HepG2 (cell line): Measurements from ENCODE around the gene NMNAT1. TPM values are rescaled to one million over a fixed set of nuclear protein-coding genes. Genes with fewer than 3 reads are reported as not detected.
A peak's percentile ranks its signal among the peaks of the same experiment; 100 is the strongest.

Experiments
- AKAP8 ChIP-seq: sonication (generic); formaldehyde crosslinking; IDR thresholded peaks from 2 replicates; pipeline ENCODE4 v1.5.1; 2020; ENCODE audit warnings: mild to moderate bottlenecking, missing genetic modification reagents
- HDAC2 ChIP-seq: sonication (generic); formaldehyde crosslinking; IDR thresholded peaks from 2 replicates; pipeline ENCODE4 v1.4.0; 2020; ENCODE audit warnings: missing genetic modification reagents
- IKZF4 ChIP-seq: sonication (generic); formaldehyde crosslinking; IDR thresholded peaks from 2 replicates; pipeline ENCODE4 v1.5.1; 2020; ENCODE audit warnings: borderline replicate concordance, mild to moderate bottlenecking, low read depth, missing genetic modification reagents; ENCODE audit errors: not compliant biosample characterization
- JDP2 ChIP-seq: sonication (generic); formaldehyde crosslinking; IDR thresholded peaks from 2 replicates; pipeline ENCODE4 v1.8.1; 2022; ENCODE audit warnings: missing genetic modification reagents, borderline replicate concordance
- KLF16 ChIP-seq, 2 experiments: sonication (generic) in 1 of 2; formaldehyde crosslinking in 1 of 2; IDR thresholded peaks; 2 replicates each; pipeline versions ENCODE4 v1.6.1 to v1.8.0; 2016 to 2023; ENCODE audit warnings: missing genetic modification reagents in 2 of 2, missing compliant biosample characterization in 1 of 2
- MTF1 ChIP-seq: sonication (generic); formaldehyde crosslinking; IDR thresholded peaks from 2 replicates; pipeline ENCODE4 v1.5.0; 2020; ENCODE audit warnings: missing genetic modification reagents
- NKX3-1 ChIP-seq: sonication (generic); formaldehyde crosslinking; IDR thresholded peaks from 2 replicates; pipeline ENCODE4 v1.5.0; 2020; ENCODE audit warnings: missing genetic modification reagents
- PAF1 ChIP-seq: IDR thresholded peaks from 2 replicates; pipeline ENCODE4 v1.6.1; 2016; ENCODE audit warnings: missing genetic modification reagents, missing compliant biosample characterization
- PCBP2 ChIP-seq: fragments of 200-400 bp; formaldehyde crosslinking; optimal IDR thresholded peaks from 2 replicates; pipeline ENCODE3; 2018; ENCODE audit warnings: low read length, low read depth; ENCODE audit not compliant: poor library complexity, severe bottlenecking
- SETDB1 ChIP-seq: sonication (generic); formaldehyde crosslinking; IDR thresholded peaks from 2 replicates; pipeline ENCODE4 v1.5.1; 2020; ENCODE audit warnings: missing genetic modification reagents, mild to moderate bottlenecking, borderline replicate concordance
- TBX3 ChIP-seq: fragments of 450-650 bp; IDR thresholded peaks from 2 replicates; pipeline ENCODE4 v1.6.1; 2017; ENCODE audit warnings: antibody characterized with exemption, mild to moderate bottlenecking, inconsistent platforms, borderline replicate concordance
- ZFP82 ChIP-seq: sonication (generic); formaldehyde crosslinking; IDR thresholded peaks from 2 replicates; pipeline ENCODE4 v1.5.1; 2020; ENCODE audit warnings: mild to moderate bottlenecking, missing genetic modification reagents, borderline replicate concordance
- ZMAT3 ChIP-seq: sonication (generic); formaldehyde crosslinking; conservative IDR thresholded peaks from 2 replicates; pipeline ENCODE4 v1.7.0; 2021; ENCODE audit warnings: missing genetic modification reagents
- ZNF430 ChIP-seq: sonication (generic); formaldehyde crosslinking; IDR thresholded peaks from 2 replicates; pipeline ENCODE4 v1.9.0; 2021; ENCODE audit warnings: mild to moderate bottlenecking, missing genetic modification reagents
- ZNF441 ChIP-seq: sonication (generic); formaldehyde crosslinking; IDR thresholded peaks from 2 replicates; pipeline ENCODE4 v1.7.0; 2021; ENCODE audit warnings: missing genetic modification reagents, borderline replicate concordance
- ZNF550 ChIP-seq: sonication (generic); formaldehyde crosslinking; IDR thresholded peaks from 2 replicates; pipeline ENCODE4 v1.4.0; 2020; ENCODE audit warnings: mild to moderate bottlenecking, missing genetic modification reagents, borderline replicate concordance
- ZNF724P ChIP-seq: sonication (generic); formaldehyde crosslinking; IDR thresholded peaks from 2 replicates; pipeline ENCODE4 v1.8.0; 2022; ENCODE audit warnings: missing genetic modification reagents, borderline replicate concordance
- ZNF792 ChIP-seq: IDR thresholded peaks from 2 replicates; pipeline ENCODE4 v1.6.1; 2016
- ZNF816 ChIP-seq: sonication (generic); formaldehyde crosslinking; IDR thresholded peaks from 2 replicates; pipeline ENCODE4 v1.8.0; 2022; ENCODE audit warnings: missing genetic modification reagents, mild to moderate bottlenecking, borderline replicate concordance
- ZSCAN22 ChIP-seq: sonication (generic); formaldehyde crosslinking; IDR thresholded peaks from 2 replicates; pipeline ENCODE4 v1.4.0; 2020; ENCODE audit warnings: mild to moderate bottlenecking, missing genetic modification reagents
- ZSCAN29 ChIP-seq: sonication (generic); formaldehyde crosslinking; conservative IDR thresholded peaks from 2 replicates; pipeline ENCODE4 v1.4.0; 2020; ENCODE audit warnings: mild to moderate bottlenecking, missing genetic modification reagents
- polyA plus RNA-seq, 8 experiments: library from polyadenylated mRNA; depleted of rRNA in 3 of 8; stranded (reverse) in 7 of 8; unstranded in 1 of 8; fragments of >200 nt; fragmentation: Illumina TruSeq in 4 of 8; extraction: Trizol in 4 of 8; gene quantifications; 2 replicates each; pipeline versions ENCODE4 v1.2.1 to v1.2.3, GENCODE V29; 2011 to 2016; ENCODE audit warnings: low read depth in 4 of 8, missing spikeins in 1 of 8, mixed read lengths in 1 of 8; ENCODE audit not compliant: insufficient read depth in 1 of 8
- total RNA-seq, 5 experiments: library from RNA; depleted of rRNA; stranded (reverse); fragments of >200 nt; fragmentation: Illumina TruSeq; extraction: Trizol; gene quantifications; 2 replicates each; pipeline ENCODE4 v1.2.3, GENCODE V29; 2016; ENCODE audit warnings: low read depth in 1 of 5
- TF ChIP-seq, protein P1 (sequence below): sonication (generic); formaldehyde crosslinking; conservative IDR thresholded peaks from 2 replicates; pipeline ENCODE4 v1.4.0; 2020; ENCODE audit warnings: mild to moderate bottlenecking, missing genetic modification reagents, moderate library complexity
- TF ChIP-seq, protein P2 (sequence below): sonication (generic); formaldehyde crosslinking; IDR thresholded peaks from 2 replicates; pipeline ENCODE4 v1.5.1; 2020; ENCODE audit warnings: mild to moderate bottlenecking, missing genetic modification reagents, borderline replicate concordance
- TF ChIP-seq, protein P3 (sequence below): IDR thresholded peaks from 2 replicates; pipeline ENCODE4 v1.6.1; 2016

The NMNAT1 gene
- total and polyA plus RNA-seq, 2 of the 13 experiments (the other 11 are each of a cell fraction or from before 2014, with no cell fraction given): 5.6 to 12.2 TPM

DNA sequence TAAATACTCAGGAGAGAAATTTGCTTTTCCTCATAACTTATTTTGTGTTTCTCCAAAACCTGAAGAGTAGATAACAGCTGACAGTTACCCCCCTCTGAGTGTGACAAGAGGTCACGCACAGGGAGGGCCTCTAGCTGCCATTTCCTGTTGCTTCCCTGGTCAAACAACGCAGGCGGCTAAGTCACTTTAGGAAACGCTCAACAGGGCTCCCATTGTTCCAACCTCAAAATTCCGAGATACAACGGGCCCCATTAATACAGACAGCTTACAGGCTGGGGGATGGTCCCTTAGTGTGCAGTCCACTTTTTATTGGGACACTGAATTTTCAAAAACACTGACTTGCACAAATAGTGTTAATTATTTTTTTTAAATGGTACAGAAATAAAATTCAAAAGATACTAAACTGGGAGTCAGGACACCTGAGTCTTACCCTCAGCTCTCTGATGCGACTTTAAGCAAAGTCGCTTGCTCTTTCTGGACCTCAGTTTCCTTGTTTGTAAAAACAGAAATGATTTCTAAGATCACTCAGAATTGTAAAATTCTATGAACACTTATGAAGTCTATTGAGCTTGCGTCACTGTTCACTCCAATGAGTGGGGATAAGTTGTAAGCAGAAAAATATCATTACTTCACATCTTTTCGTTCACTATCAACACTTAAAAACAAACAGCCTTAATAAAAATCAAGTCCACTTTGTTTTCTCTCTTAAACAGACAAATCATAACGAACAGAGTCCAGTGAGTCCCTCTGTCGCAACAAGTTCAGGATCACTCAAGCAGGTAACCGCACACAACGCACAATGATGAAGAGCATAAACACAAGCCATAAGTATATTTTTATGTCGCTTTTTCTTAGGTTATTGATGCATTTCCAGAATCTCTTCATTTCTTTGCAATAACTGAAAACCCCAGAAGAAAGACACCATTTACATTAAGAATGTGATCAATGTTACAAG is 13.6 kb upstream of the NMNAT1 start (continued):
- TF ChIP-seq NKX3-1 (CRISPR knock-in tag) (0 out of 2 replicates have a peak, but pooled peaks have one; percentile 22), ZNF816 (CRISPR knock-in tag) (no peak), PAF1 (CRISPR knock-in tag) (no peak), ZMAT3 (CRISPR knock-in tag) (no peak), ZNF430 (peak; percentile 58; the same call in 1 of the 2 replicates), HDAC2 (CRISPR knock-in tag) (peak; percentile 90), IKZF4 (no peak), JDP2 (no peak), PCBP2 (no peak), ZNF550 (CRISPR knock-in tag) (no peak), ZNF441 (CRISPR knock-in tag) (no peak), SETDB1 (no peak), ZSCAN22 (no peak), ZSCAN29 (CRISPR knock-in tag) (peak; percentile 49; the same call in 1 of the 2 replicates), TBX3 (peak; percentile 33; the same call in 1 of the 2 replicates), ZNF792 (peak; percentile 76; the same call in 1 of the 2 replicates), MTF1 (no peak), KLF16 (CRISPR knock-in tag; IDR thresholded peaks at IDR 0.05) (no peak; a peak in 1 of 4 replicates), ZNF724P (CRISPR knock-in tag) (no peak), AKAP8 (CRISPR knock-in tag) (no peak), ZFP82 (no peak)
- TF ChIP-seq, protein P1, sequence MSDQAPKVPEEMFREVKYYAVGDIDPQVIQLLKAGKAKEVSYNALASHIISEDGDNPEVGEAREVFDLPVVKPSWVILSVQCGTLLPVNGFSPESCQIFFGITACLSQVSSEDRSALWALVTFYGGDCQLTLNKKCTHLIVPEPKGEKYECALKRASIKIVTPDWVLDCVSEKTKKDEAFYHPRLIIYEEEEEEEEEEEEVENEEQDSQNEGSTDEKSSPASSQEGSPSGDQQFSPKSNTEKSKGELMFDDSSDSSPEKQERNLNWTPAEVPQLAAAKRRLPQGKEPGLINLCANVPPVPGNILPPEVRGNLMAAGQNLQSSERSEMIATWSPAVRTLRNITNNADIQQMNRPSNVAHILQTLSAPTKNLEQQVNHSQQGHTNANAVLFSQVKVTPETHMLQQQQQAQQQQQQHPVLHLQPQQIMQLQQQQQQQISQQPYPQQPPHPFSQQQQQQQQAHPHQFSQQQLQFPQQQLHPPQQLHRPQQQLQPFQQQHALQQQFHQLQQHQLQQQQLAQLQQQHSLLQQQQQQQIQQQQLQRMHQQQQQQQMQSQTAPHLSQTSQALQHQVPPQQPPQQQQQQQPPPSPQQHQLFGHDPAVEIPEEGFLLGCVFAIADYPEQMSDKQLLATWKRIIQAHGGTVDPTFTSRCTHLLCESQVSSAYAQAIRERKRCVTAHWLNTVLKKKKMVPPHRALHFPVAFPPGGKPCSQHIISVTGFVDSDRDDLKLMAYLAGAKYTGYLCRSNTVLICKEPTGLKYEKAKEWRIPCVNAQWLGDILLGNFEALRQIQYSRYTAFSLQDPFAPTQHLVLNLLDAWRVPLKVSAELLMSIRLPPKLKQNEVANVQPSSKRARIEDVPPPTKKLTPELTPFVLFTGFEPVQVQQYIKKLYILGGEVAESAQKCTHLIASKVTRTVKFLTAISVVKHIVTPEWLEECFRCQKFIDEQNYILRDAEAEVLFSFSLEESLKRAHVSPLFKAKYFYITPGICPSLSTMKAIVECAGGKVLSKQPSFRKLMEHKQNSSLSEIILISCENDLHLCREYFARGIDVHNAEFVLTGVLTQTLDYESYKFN (CRISPR knock-in tag): peak; percentile 97
- TF ChIP-seq, protein P2, sequence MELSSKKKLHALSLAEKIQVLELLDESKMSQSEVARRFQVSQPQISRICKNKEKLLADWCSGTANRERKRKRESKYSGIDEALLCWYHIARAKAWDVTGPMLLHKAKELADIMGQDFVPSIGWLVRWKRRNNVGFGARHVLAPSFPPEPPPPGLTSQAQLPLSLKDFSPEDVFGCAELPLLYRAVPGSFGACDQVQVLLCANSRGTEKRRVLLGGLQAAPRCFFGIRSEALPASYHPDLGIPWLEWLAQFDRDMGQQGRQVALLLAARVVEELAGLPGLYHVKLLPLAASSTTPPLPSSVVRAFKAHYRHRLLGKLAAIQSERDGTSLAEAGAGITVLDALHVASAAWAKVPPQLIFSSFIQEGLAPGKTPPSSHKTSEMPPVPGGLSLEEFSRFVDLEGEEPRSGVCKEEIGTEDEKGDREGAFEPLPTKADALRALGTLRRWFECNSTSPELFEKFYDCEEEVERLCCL (CRISPR knock-in tag): no peak
- TF ChIP-seq, protein P3, sequence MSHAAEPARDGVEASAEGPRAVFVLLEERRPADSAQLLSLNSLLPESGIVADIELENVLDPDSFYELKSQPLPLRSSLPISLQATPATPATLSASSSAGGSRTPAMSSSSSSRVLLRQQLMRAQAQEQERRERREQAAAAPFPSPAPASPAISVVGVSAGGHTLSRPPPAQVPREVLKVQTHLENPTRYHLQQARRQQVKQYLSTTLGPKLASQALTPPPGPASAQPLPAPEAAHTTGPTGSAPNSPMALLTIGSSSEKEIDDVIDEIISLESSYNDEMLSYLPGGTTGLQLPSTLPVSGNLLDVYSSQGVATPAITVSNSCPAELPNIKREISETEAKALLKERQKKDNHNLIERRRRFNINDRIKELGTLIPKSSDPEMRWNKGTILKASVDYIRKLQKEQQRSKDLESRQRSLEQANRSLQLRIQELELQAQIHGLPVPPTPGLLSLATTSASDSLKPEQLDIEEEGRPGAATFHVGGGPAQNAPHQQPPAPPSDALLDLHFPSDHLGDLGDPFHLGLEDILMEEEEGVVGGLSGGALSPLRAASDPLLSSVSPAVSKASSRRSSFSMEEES (CRISPR knock-in tag): peak; percentile 90
